ENCODE results near the gene EPHB4. TPM values are rescaled to one million over a fixed set of nuclear protein-coding genes. Genes with fewer than 3 reads are reported as not detected.
"Not testable (repeated sequence)": the region's sequence is repeated elsewhere in the genome, so short reads cannot be mapped to it uniquely, and the experiment has no call there.

Gene EPHB4
- polyA plus RNA-seq, 4 donors: 73.1 to 87.8 (median 78.5) TPM

GRCh38 chr7:100823140-100823525, 4.2 kb downstream of the EPHB4 start:
- DNase-seq (ENCODE audit: low read depth in 4 of 4, low spot score in 3 of 4): no peak

GRCh38 chr7:100822236-100823139, 4.8 kb downstream of the EPHB4 start:
- DNase-seq (ENCODE audit: low read depth in 4 of 4, low spot score in 3 of 4): no peak

- DNase-seq (ENCODE audit: low read depth in 4 of 4, low spot score in 3 of 4): no peak
Observed at GRCh38 chr7:100819586-100819985, 7.7 kb downstream of the EPHB4 start.

GRCh38 chr7:100818825-100819224, 8.5 kb downstream of the EPHB4 start:
- no peak for DNase-seq (ENCODE audit: low read depth in 4 of 4, low spot score in 3 of 4)

- DNase-seq (ENCODE audit: low read depth in 4 of 4, low spot score in 3 of 4): no peak
Observed at GRCh38 chr7:100818366-100818765, 9.0 kb downstream of the EPHB4 start.

GRCh38 chr7:100817097-100817496, 10.2 kb downstream of the EPHB4 start:
- DNase-seq (ENCODE audit: low read depth in 4 of 4, low spot score in 3 of 4): no peak

GRCh38 chr7:100816515-100816914, 10.8 kb downstream of the EPHB4 start:
- DNase-seq (ENCODE audit: low read depth in 4 of 4, low spot score in 3 of 4): not testable (repeated sequence)

GRCh38 chr7:100812729-100813128, 14.6 kb downstream of the EPHB4 start:
- no peak for DNase-seq (ENCODE audit: low read depth in 4 of 4, low spot score in 3 of 4)

GRCh38 chr7:100811480-100811879, 15.8 kb downstream of the EPHB4 start:
- DNase-seq (ENCODE audit: low read depth in 4 of 4, low spot score in 3 of 4): no peak

- no peak for DNase-seq (ENCODE audit: low read depth in 4 of 4, low spot score in 3 of 4)
Observed at GRCh38 chr7:100808354-100808875, 18.9 kb downstream of the EPHB4 start.

GRCh38 chr7:100806883-100807282, 20.4 kb downstream of the EPHB4 start:
- DNase-seq (ENCODE audit: low read depth in 4 of 4, low spot score in 3 of 4): not testable (repeated sequence)

GRCh38 chr7:100806276-100806675, 21.0 kb downstream of the EPHB4 start:
- no peak for DNase-seq (ENCODE audit: low read depth in 4 of 4, low spot score in 3 of 4)

GRCh38 chr7:100804681-100805431, 22.5 kb downstream of the EPHB4 start:
- no peak for DNase-seq (ENCODE audit: low read depth in 4 of 4, low spot score in 3 of 4)

- peak; percentile 14 to 75 (median 46) for DNase-seq (ENCODE audit: low read depth in 4 of 4, low spot score in 3 of 4)
Observed at GRCh38 chr7:100803398-100804161, 23.7 kb downstream of the EPHB4 start.

- no peak for DNase-seq (ENCODE audit: low read depth in 4 of 4, low spot score in 3 of 4)
Observed at GRCh38 chr7:100802951-100803350, 24.4 kb downstream of the EPHB4 start.

- DNase-seq (ENCODE audit: low read depth in 4 of 4, low spot score in 3 of 4): no peak
Observed at GRCh38 chr7:100801833-100802568, 25.3 kb downstream of the EPHB4 start.

- DNase-seq (ENCODE audit: low read depth in 4 of 4, low spot score in 3 of 4): peak in 3 of 4 donors; percentile 8 to 40 (median 31)
Observed at GRCh38 chr7:100799037-100799896, 28.1 kb downstream of the EPHB4 start.

GRCh38 chr7:100794741-100795140, 32.6 kb downstream of the EPHB4 start:
- DNase-seq (ENCODE audit: low read depth in 4 of 4, low spot score in 3 of 4): no peak

All from left renal pelvis (tissue), 4 donors.